SU-DHL-6 (cell line): ENCODE measurements around the gene TTI1.

Experiments
- H2AFZ ChIP-seq: fragments of 200-600 bp; sonication (generic); 2 replicates; pipeline ENCODE4 v1.6.1; 2014; ENCODE audit warnings: low read depth, mild to moderate bottlenecking, moderate library complexity, mixed read lengths, antibody characterized with exemption, low read length; ENCODE audit not compliant: severe bottlenecking
- H3F3A ChIP-seq: fragments of 200-600 bp; shearing (Covaris generic); 2 replicates; pipeline ENCODE4 v1.6.0; 2016; ENCODE audit warnings: antibody characterized with exemption, mild to moderate bottlenecking; ENCODE audit not compliant: insufficient read depth
- H3K27ac ChIP-seq: fragments of 200-600 bp; sonication (generic); 2 replicates; pipeline ENCODE4 v1.5.1; 2016; ENCODE audit warnings: low read depth, mild to moderate bottlenecking, low read length, moderate library complexity, mixed read lengths
- H3K27me3 ChIP-seq: fragments of 200-600 bp; sonication (generic), shearing (Covaris generic); 2 replicates; pipeline ENCODE4 v1.6.0; 2014; ENCODE audit warnings: mild to moderate bottlenecking, low read length
- H3K36me3 ChIP-seq: fragments of 200-600 bp; sonication (generic); 2 replicates; pipeline ENCODE4 v1.6.1; 2014; ENCODE audit warnings: mild to moderate bottlenecking, low read length, mixed read lengths
- H3K4me2 ChIP-seq: fragments of 300-600, 200-600 bp; shearing (Covaris generic), sonication (generic); 2 replicates; pipeline ENCODE4 v1.6.0; 2014; ENCODE audit warnings: low read length, low read depth, mild to moderate bottlenecking; ENCODE audit not compliant: poor library complexity, severe bottlenecking
- H3K4me3 ChIP-seq: fragments of 200-600 bp; sonication (generic); 2 replicates; pipeline ENCODE4 v1.5.1; 2014; ENCODE audit warnings: antibody characterized with exemption, low read length, mild to moderate bottlenecking, mixed read lengths; ENCODE audit not compliant: insufficient read depth, poor library complexity, severe bottlenecking
- H3K79me2 ChIP-seq: fragments of 200-600 bp; sonication (generic); 2 replicates; pipeline ENCODE4 v1.6.1; 2014; ENCODE audit warnings: mild to moderate bottlenecking, low read length, moderate library complexity; ENCODE audit not compliant: insufficient read depth
- H3K9ac ChIP-seq: fragments of 200-600 bp; sonication (generic); 2 replicates; pipeline ENCODE4 v1.7.0; 2014; ENCODE audit warnings: mild to moderate bottlenecking, low read length
- H3K9me2 ChIP-seq: fragments of 200-600 bp; sonication (generic); replicated peaks from 2 replicates; pipeline ENCODE4 v1.6.1; 2014; ENCODE audit warnings: low read length; ENCODE audit not compliant: insufficient read depth
- H3K9me3 ChIP-seq: fragments of 200-600 bp; sonication (generic); 2 replicates; pipeline ENCODE4 v1.6.1; 2014; ENCODE audit warnings: low read length, mixed read lengths; ENCODE audit not compliant: insufficient read depth
- H4K20me1 ChIP-seq: fragments of 200-600 bp; sonication (generic); 2 replicates; pipeline ENCODE4 v1.6.1; 2014; ENCODE audit warnings: low read depth, mild to moderate bottlenecking, antibody characterized with exemption, low read length, moderate library complexity, mixed read lengths
- EZH2phosphoT487 ChIP-seq: fragments of 200-600 bp; sonication (generic), shearing (Covaris generic); conservative IDR thresholded peaks from 2 replicates; pipeline ENCODE4 v1.6.1; 2018; ENCODE audit warnings: mild to moderate bottlenecking, antibody characterized with exemption, low read length, moderate library complexity, mixed read lengths
- TF ChIP-seq, protein P1 (sequence below): fragments of 200-600 bp; sonication (generic); IDR thresholded peaks from one replicate; pipeline ENCODE4 v1.5.1; 2017; ENCODE audit warnings: antibody characterized with exemption, mild to moderate bottlenecking, low read length, moderate library complexity; ENCODE audit not compliant: insufficient read depth, poor library complexity, severe bottlenecking

Gene TTI1

DNA sequence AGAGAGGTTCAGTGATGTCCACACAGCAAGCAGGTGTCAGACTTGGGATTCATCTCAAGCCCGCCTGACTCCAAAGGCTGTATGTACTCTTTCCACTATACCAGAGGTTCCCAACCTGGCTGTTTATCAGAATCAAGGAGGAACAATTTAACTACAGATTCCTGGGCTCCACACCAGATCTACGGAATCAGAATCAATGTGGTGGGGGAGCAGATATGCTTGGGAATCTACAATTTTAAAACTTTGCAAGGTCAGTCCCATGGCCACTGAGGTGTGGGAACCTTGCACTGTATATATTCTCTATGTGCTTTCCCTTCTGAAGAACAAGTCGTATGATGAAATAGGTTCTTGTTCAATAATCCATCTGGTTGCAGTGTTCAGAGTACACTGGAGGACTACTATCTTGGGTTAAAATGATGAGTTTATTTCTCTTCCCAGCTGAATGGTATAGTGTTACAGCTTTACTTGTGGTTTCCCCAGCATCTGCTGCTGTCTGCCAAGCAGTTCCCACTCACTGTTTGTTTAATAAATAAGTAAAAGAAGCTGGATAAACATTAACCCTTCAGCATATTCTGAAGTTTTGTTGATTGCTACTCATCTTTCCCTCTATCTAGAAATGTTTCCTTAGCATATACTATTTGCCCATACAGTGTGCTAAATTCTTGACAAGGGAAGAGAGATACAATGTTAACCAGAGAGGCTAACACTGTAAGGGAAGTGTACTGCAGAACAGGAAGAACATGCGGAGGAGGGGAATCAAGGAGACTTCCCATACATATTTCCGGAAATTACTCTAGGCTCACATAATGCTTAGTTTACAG lies 9.9 kb downstream of the TTI1 start:
- TF ChIP-seq, protein P1, sequence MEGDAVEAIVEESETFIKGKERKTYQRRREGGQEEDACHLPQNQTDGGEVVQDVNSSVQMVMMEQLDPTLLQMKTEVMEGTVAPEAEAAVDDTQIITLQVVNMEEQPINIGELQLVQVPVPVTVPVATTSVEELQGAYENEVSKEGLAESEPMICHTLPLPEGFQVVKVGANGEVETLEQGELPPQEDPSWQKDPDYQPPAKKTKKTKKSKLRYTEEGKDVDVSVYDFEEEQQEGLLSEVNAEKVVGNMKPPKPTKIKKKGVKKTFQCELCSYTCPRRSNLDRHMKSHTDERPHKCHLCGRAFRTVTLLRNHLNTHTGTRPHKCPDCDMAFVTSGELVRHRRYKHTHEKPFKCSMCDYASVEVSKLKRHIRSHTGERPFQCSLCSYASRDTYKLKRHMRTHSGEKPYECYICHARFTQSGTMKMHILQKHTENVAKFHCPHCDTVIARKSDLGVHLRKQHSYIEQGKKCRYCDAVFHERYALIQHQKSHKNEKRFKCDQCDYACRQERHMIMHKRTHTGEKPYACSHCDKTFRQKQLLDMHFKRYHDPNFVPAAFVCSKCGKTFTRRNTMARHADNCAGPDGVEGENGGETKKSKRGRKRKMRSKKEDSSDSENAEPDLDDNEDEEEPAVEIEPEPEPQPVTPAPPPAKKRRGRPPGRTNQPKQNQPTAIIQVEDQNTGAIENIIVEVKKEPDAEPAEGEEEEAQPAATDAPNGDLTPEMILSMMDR: no peak
- TF ChIP-seq EZH2phosphoT487: no peak
- Histone ChIP-seq H3K4me2 (no peak overlapping the region), H3K9ac (no peak overlapping the region), H3F3A (no peaks in the 10 kb centered on the region), H3K4me3 (no peak overlapping the region), H3K27me3 (no peaks in the 10 kb centered on the region), H3K79me2 (peaks cover 95% of the 10 kb centered on the region), H2AFZ (no peak overlapping the region), H3K9me3 (peaks cover 5% of the 10 kb centered on the region; the same call in 1 of the 2 replicates), H3K9me2 (no peaks in the 10 kb centered on the region), H3K36me3 (peaks cover 16% of the 10 kb centered on the region), H4K20me1 (no peaks in the 10 kb centered on the region), H3K27ac (no peak overlapping the region)

DNA sequence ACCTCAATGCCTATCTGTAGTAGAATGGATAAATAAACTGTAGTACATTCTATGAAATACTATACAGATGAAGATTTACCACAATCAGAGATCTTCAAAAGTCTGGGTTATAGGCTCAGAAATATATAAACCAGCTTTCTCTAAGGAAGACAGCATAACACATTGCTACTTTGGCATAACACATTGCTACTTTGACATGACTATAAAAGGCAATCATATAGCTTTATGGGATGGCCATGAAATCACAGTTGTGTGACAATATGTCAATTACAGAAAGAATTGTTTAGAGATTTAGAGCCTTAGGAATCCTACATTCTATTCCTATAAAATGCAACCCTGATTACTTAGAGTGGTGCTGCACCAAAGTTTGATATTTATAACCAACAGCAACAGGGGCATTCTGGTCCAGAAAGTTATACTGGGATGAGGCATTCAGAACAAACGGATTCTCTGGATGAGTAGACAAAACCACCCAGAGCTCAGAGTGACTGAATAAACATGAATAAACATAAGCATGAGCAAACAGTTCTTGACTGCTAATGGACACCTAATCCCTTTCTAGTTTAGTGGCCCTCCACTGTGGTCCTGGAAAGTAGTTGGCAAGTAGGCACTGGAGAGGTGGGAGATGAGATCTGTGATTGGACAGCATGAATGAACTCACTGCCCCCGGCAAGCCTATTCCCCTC lies 12.0 kb downstream of the TTI1 start:
- Histone ChIP-seq H2AFZ (no peak overlapping the region), H3K27me3 (no peaks in the 10 kb centered on the region), H3F3A (no peaks in the 10 kb centered on the region), H4K20me1 (no peaks in the 10 kb centered on the region), H3K36me3 (peaks cover 31% of the 10 kb centered on the region), H3K4me2 (no peak overlapping the region), H3K9me2 (no peaks in the 10 kb centered on the region), H3K4me3 (no peak overlapping the region), H3K9ac (no peak overlapping the region), H3K9me3 (peaks cover 6% of the 10 kb centered on the region; the same call in 1 of the 2 replicates), H3K79me2 (peaks cover 91% of the 10 kb centered on the region), H3K27ac (no peak overlapping the region)
- TF ChIP-seq EZH2phosphoT487: no peak
- TF ChIP-seq, protein P1: no peak

DNA sequence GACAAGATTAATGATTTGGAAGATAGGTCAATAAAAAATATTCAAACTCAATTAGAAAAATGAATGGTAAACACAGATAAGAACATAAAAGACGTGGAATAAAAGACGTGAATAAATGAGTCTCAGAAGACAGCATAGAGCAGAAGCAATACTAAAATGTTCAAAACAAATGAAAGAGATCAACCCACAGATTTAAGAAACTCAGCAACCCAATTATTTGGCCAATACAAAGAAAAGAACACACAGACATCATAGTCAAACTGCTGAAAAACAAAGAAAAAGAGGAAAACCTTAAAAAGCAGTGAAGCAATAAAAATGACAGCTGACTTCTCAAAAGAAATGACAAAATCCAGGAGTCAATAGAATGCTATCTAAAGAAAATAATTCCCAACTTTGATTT lies 14.9 kb downstream of the TTI1 start:
- Histone ChIP-seq H3K9me3 (peaks cover 6% of the 10 kb centered on the region; the same call in 1 of the 2 replicates), H3K9ac (no peak overlapping the region), H3K79me2 (peaks cover 68% of the 10 kb centered on the region), H2AFZ (no peak overlapping the region), H3K4me3 (no peak overlapping the region), H3K4me2 (no peak overlapping the region), H3K9me2 (no peaks in the 10 kb centered on the region), H3F3A (no peaks in the 10 kb centered on the region), H3K36me3 (peaks cover 31% of the 10 kb centered on the region), H3K27me3 (no peaks in the 10 kb centered on the region), H3K27ac (no peak overlapping the region), H4K20me1 (no peaks in the 10 kb centered on the region)
- no peak for TF ChIP-seq EZH2phosphoT487
- TF ChIP-seq, protein P1: no peak
